Neural crest cell (in vitro differentiated cells): ENCODE data around the gene TGFBR2. TPM values are rescaled to one million over a fixed set of nuclear protein-coding genes. Genes with fewer than 3 reads are reported as not detected.

Experiments
- DNase-seq: peaks from one replicate; pipeline ENCODE4 v3.0.0; 2021; ENCODE audit warnings: low read depth, mixed read lengths, low spot score
- H3K27ac Mint-ChIP-seq: one replicate; pipeline ENCODE4 v1.8.0; 2021; ENCODE audit warnings: mild to moderate bottlenecking, mixed read lengths; ENCODE audit not compliant: unreplicated experiment
- H3K27me3 Mint-ChIP-seq: 2 replicates; pipeline ENCODE4 v1.8.0; 2021; ENCODE audit warnings: low read depth, mild to moderate bottlenecking, mixed read lengths
- H3K36me3 Mint-ChIP-seq: 2 replicates; pipeline ENCODE4 v1.8.0; 2021; ENCODE audit warnings: low read depth, mild to moderate bottlenecking, mixed read lengths
- H3K4me1 Mint-ChIP-seq: 2 replicates; pipeline ENCODE4 v1.8.0; 2021; ENCODE audit warnings: mixed read lengths
- H3K4me3 Mint-ChIP-seq: one replicate; pipeline ENCODE4 v1.8.0; 2021; ENCODE audit warnings: mild to moderate bottlenecking, mixed read lengths
- H3K9me3 Mint-ChIP-seq: 2 replicates; pipeline ENCODE4 v1.8.0; 2021; ENCODE audit warnings: mixed read lengths
- CTCF ChIP-seq: fragments of 200-600 bp; sonication (generic); conservative IDR thresholded peaks from 2 replicates; pipeline ENCODE4 v1.5.0; 2021; ENCODE audit warnings: antibody characterized with exemption, mild to moderate bottlenecking
- total RNA-seq: library from RNA; stranded (reverse); gene quantifications from 2 replicates; pipeline ENCODE4 v1.2.1, GENCODE V29; 2021

The TGFBR2 gene
- total RNA-seq, 1 donor from 2014 or later = 8.7 TPM

- peaks cover 32% of the 10 kb centered on the region for H3K4me1 Mint-ChIP-seq
- H3K4me3 Mint-ChIP-seq = no peak overlapping the region
- H3K9me3 Mint-ChIP-seq = no peaks in the 10 kb centered on the region
- H3K36me3 Mint-ChIP-seq = peaks cover 45% of the 10 kb centered on the region
- no peaks in the 10 kb centered on the region for H3K27me3 Mint-ChIP-seq
- DNase-seq = no peak
- no peak overlapping the region for H3K27ac Mint-ChIP-seq
- TF ChIP-seq CTCF = no peak
Observed at GRCh38 chr3:30654269-30654668, 47.9 kb downstream of the TGFBR2 start.

GRCh38 chr3:30655187-30655812 lies 48.9 kb downstream of the TGFBR2 start:
- DNase-seq = no peak
- no peaks in the 10 kb centered on the region for H3K9me3 Mint-ChIP-seq
- H3K27ac Mint-ChIP-seq = no peak overlapping the region
- peaks cover 26% of the 10 kb centered on the region for H3K4me1 Mint-ChIP-seq
- H3K4me3 Mint-ChIP-seq = no peak overlapping the region
- TF ChIP-seq CTCF = no peak
- H3K36me3 Mint-ChIP-seq = peaks cover 45% of the 10 kb centered on the region
- H3K27me3 Mint-ChIP-seq = no peaks in the 10 kb centered on the region

GRCh38 chr3:30656624-30657141 lies 50.3 kb downstream of the TGFBR2 start:
- Mint-ChIP-seq H3K4me3 (no peak overlapping the region), H3K36me3 (peaks cover 36% of the 10 kb centered on the region), H3K27me3 (no peaks in the 10 kb centered on the region), H3K4me1 (peaks cover 25% of the 10 kb centered on the region), H3K9me3 (no peaks in the 10 kb centered on the region), H3K27ac (no peak overlapping the region)
- no peak for TF ChIP-seq CTCF
- DNase-seq = no peak

GRCh38 chr3:30657914-30658313 lies 51.5 kb downstream of the TGFBR2 start:
- Mint-ChIP-seq H3K4me3 (no peak overlapping the region), H3K36me3 (peaks cover 33% of the 10 kb centered on the region), H3K9me3 (no peaks in the 10 kb centered on the region), H3K4me1 (peaks cover 25% of the 10 kb centered on the region), H3K27ac (no peak overlapping the region), H3K27me3 (no peaks in the 10 kb centered on the region)
- TF ChIP-seq CTCF = no peak
- DNase-seq = no peak

GRCh38 chr3:30658328-30659052 lies 52.1 kb downstream of the TGFBR2 start:
- no peak for TF ChIP-seq CTCF
- Mint-ChIP-seq H3K27ac (peak overlapping the region; percentile 94), H3K36me3 (peaks cover 32% of the 10 kb centered on the region), H3K4me3 (no peak overlapping the region), H3K27me3 (no peaks in the 10 kb centered on the region), H3K4me1 (peaks cover 26% of the 10 kb centered on the region), H3K9me3 (no peaks in the 10 kb centered on the region)
- no peak for DNase-seq
